ENCODE measurements around the gene DIP2C.

DNA sequence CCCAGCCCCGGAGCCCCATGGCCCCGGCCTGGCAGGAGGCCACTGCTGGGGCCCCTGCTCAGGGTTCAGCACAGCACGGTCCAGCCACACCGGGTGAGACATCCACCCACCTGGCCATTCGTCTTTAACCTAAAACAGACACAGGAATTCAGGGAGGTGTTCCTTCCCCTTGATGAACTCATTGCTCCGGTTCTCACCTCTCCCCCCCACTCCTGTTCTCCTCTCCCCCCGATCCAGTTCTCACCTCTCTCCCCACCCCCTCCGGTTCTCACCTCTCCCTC, 129.8 kb downstream of the DIP2C start:
- TF ChIP-seq, protein P1, sequence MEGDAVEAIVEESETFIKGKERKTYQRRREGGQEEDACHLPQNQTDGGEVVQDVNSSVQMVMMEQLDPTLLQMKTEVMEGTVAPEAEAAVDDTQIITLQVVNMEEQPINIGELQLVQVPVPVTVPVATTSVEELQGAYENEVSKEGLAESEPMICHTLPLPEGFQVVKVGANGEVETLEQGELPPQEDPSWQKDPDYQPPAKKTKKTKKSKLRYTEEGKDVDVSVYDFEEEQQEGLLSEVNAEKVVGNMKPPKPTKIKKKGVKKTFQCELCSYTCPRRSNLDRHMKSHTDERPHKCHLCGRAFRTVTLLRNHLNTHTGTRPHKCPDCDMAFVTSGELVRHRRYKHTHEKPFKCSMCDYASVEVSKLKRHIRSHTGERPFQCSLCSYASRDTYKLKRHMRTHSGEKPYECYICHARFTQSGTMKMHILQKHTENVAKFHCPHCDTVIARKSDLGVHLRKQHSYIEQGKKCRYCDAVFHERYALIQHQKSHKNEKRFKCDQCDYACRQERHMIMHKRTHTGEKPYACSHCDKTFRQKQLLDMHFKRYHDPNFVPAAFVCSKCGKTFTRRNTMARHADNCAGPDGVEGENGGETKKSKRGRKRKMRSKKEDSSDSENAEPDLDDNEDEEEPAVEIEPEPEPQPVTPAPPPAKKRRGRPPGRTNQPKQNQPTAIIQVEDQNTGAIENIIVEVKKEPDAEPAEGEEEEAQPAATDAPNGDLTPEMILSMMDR (IDR thresholded peaks at IDR 0.05), result no peak
- no peak for TF ChIP-seq POLR2A (IDR thresholded peaks at IDR 0.05)

All from testis (tissue), 2 donors.